Erythroblast (primary cell): ENCODE data around the gene PLEKHH1.

ENCODE experiments used
- GATA1 ChIP-seq: IDR thresholded peaks from 2 replicates; pipeline ENCODE4 v1.6.1; 2011; ENCODE audit warnings: low read depth, mild to moderate bottlenecking, control low read depth, low read length, moderate library complexity
- POLR2A ChIP-seq: IDR thresholded peaks from 2 replicates; pipeline ENCODE4 v1.6.1; 2011; ENCODE audit warnings: mild to moderate bottlenecking, low read length

DNA sequence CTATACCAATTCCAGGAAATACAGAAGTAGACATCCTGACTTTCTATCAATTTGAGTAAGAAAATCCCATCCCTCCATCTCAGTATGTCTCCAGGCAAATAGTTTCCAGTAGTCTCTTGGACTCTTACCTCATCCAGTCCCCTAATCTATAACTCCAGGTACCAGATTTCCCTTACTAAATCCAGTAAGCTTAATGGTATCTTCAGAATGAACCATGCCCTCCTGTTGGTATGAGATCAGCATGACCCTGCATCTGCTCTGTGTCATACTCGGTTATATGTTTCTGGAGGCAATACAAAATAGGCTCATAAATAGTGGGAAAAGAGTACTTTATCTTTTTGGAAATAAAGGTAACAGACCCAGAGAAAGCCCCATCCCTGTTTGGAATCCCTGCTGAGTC, 48.6 kb downstream of the PLEKHH1 start:
- no peak for TF ChIP-seq POLR2A
- TF ChIP-seq GATA1: no peak
